CD14-positive monocyte (primary cell): ENCODE results near the gene PELI1. TPM values are rescaled to one million over a fixed set of nuclear protein-coding genes. Genes with fewer than 3 reads are reported as not detected.
"Not testable (repeated sequence)": the region's sequence is repeated elsewhere in the genome, so short reads cannot be mapped to it uniquely, and the experiment has no call there.

ENCODE experiments used
- DNase-seq, 3 donors: peaks; one replicate each; pipeline ENCODE4 v3.0.0-alpha.2; 2011 to 2022
- H2AFZ ChIP-seq: 2 replicates; pipeline ENCODE4 v1.6.0; 2012; ENCODE audit warnings: mild to moderate bottlenecking, low read depth, low read length, inconsistent platforms; ENCODE audit not compliant: insufficient read depth, poor library complexity, severe bottlenecking
- H3K27ac ChIP-seq, 2 donors: 1 replicate in 1 of 2; 2 replicates in 1 of 2; pipeline ENCODE4 v1.5.1; 2012 to 2013; ENCODE audit warnings: low read length in 2 of 2, control low read depth in 1 of 2, inconsistent platforms in 1 of 2, low read depth in 1 of 2, mild to moderate bottlenecking in 1 of 2
- H3K27me3 ChIP-seq, 2 donors: one replicate each; pipeline versions ENCODE4 v1.6.0 to v1.6.1; 2011 to 2013; ENCODE audit warnings: low read length in 2 of 2; ENCODE audit not compliant: control insufficient read depth in 2 of 2, insufficient read depth in 2 of 2
- H3K36me3 ChIP-seq, 2 donors: replicated peaks in 1 of 2; 1 replicate in 1 of 2; 2 replicates in 1 of 2; pipeline versions ENCODE4 v1.5.1 to v1.6.1; 2012 to 2013; ENCODE audit warnings: low read length in 2 of 2, control low read depth in 1 of 2, inconsistent platforms in 1 of 2, mild to moderate bottlenecking in 1 of 2; ENCODE audit not compliant: insufficient read depth in 2 of 2, control insufficient read depth in 1 of 2
- H3K4me1 ChIP-seq, 2 donors: 1 replicate in 1 of 2; 2 replicates in 1 of 2; pipeline versions ENCODE4 v1.5.1 to v1.6.1; 2012 to 2013; ENCODE audit warnings: low read length in 2 of 2, control low read depth in 1 of 2, inconsistent platforms in 1 of 2, mild to moderate bottlenecking in 1 of 2, moderate library complexity in 1 of 2; ENCODE audit not compliant: insufficient read depth in 2 of 2, control insufficient read depth in 1 of 2
- H3K4me2 ChIP-seq: replicated peaks from 2 replicates; pipeline ENCODE3; 2012; ENCODE audit warnings: low read length, moderate library complexity, mild to moderate bottlenecking; ENCODE audit not compliant: poor library complexity, severe bottlenecking; ENCODE audit errors: extremely low read depth
- H3K4me3 ChIP-seq, 3 experiments: fragments of 200-600 bp in 1 of 3; sonication (generic) in 1 of 3; replicated peaks in 1 of 3; 1 replicate in 2 of 3; 2 replicates in 1 of 3; pipeline ENCODE4 v1.5.1; 2011 to 2013; ENCODE audit warnings: low read length in 3 of 3, mild to moderate bottlenecking in 3 of 3, control low read depth in 2 of 3, low read depth in 2 of 3, inconsistent platforms in 1 of 3, moderate library complexity in 1 of 3
- H3K79me2 ChIP-seq: 2 replicates; pipeline ENCODE4 v1.6.0; 2012; ENCODE audit warnings: mild to moderate bottlenecking, control low read depth, inconsistent platforms, low read length, moderate library complexity; ENCODE audit not compliant: insufficient read depth
- H3K9ac ChIP-seq: 2 replicates; pipeline ENCODE4 v1.6.0; 2017; ENCODE audit warnings: low read length, mild to moderate bottlenecking; ENCODE audit not compliant: insufficient read depth, poor library complexity, severe bottlenecking
- H3K9me3 ChIP-seq, 2 donors: replicated peaks in 1 of 2; 1 replicate in 1 of 2; 2 replicates in 1 of 2; pipeline versions ENCODE4 v1.5.1 to v1.6.1; 2012 to 2013; ENCODE audit warnings: low read length in 2 of 2, control low read depth in 1 of 2; ENCODE audit not compliant: control insufficient read depth in 1 of 2, insufficient read depth in 1 of 2
- H4K20me1 ChIP-seq: 2 replicates; pipeline ENCODE4 v1.6.0; 2012; ENCODE audit warnings: mild to moderate bottlenecking, low read length, control low read depth, moderate library complexity; ENCODE audit not compliant: insufficient read depth
- H3K27ac Mint-ChIP-seq, 7 donors: one replicate each; pipeline ENCODE4 v1.8.0; 2020; ENCODE audit warnings: mild to moderate bottlenecking in 7 of 7, mixed read lengths in 7 of 7, moderate library complexity in 6 of 7, inconsistent platforms in 2 of 7
- H3K27me3 Mint-ChIP-seq, 3 donors: one replicate each; pipeline ENCODE4 v1.8.0; 2021 to 2022; ENCODE audit warnings: low read depth in 3 of 3, mild to moderate bottlenecking in 3 of 3, mixed read lengths in 3 of 3, moderate library complexity in 3 of 3, inconsistent platforms in 1 of 3
- H3K36me3 Mint-ChIP-seq, 2 donors: one replicate each; pipeline ENCODE4 v1.8.0; 2020; ENCODE audit warnings: mixed read lengths in 2 of 2, inconsistent platforms in 1 of 2, mild to moderate bottlenecking in 1 of 2
- H3K4me1 Mint-ChIP-seq: one replicate; pipeline ENCODE4 v1.8.0; 2020; ENCODE audit warnings: mild to moderate bottlenecking, mixed read lengths
- H3K4me3 Mint-ChIP-seq, 2 donors: one replicate each; pipeline ENCODE4 v1.8.0; 2020; ENCODE audit warnings: mild to moderate bottlenecking in 2 of 2, mixed read lengths in 2 of 2, moderate library complexity in 1 of 2
- H3K9me3 Mint-ChIP-seq, 7 donors: one replicate each; pipeline ENCODE4 v1.8.0; 2020 to 2022; ENCODE audit warnings: mixed read lengths in 7 of 7, mild to moderate bottlenecking in 6 of 7, moderate library complexity in 6 of 7, inconsistent platforms in 2 of 7
- WGBS: methylation state at CpG from one replicate; pipeline ENCODE4 v1.1.5; 2013; ENCODE audit warnings: missing lambda C conversion rate; ENCODE audit not compliant: insufficient coverage; 5-methylcytosine and 5-hydroxymethylcytosine counted together
- intact Hi-C, 2 donors: fragments of 100-400 bp; cut with micrococcal nuclease; formaldehyde crosslinking; loops; one replicate each; pipeline versions ENCODE4 v1.15.0 to v1.15.1; 2023
- polyA plus RNA-seq, 3 donors: library from polyadenylated mRNA; depleted of rRNA in 1 of 3; unstranded in 2 of 3; stranded (reverse) in 1 of 3; fragments of 300-500 nt in 2 of 3; fragments of >200 nt in 1 of 3; fragmentation: Illumina TruSeq in 2 of 3; gene quantifications; 1 replicate in 2 of 3; 2 replicates in 1 of 3; pipeline ENCODE4 v1.2.3, GENCODE V29; 2012 to 2021
- TF ChIP-seq, protein P1 (sequence below): fragments of 200-600 bp; IDR thresholded peaks from one replicate; pipeline ENCODE4 v1.8.0; 2022; ENCODE audit warnings: antibody characterized with exemption, mild to moderate bottlenecking

The PELI1 gene
- polyA plus RNA-seq, 3 donors, result 44.7 to 106 (median 53.6) TPM

GRCh38 chr2:64076828-64077227 is 67.4 kb downstream of the PELI1 start:
- WGBS, result 96% methylated on average over 6 of the region's 7 CpGs
- DNase-seq, H3K36me3 ChIP-seq, H3K4me3 ChIP-seq, H3K79me2 ChIP-seq, H3K27ac ChIP-seq, H2AFZ ChIP-seq, H3K9me3 Mint-ChIP-seq, H3K27ac Mint-ChIP-seq, H3K4me2 ChIP-seq, H3K9ac ChIP-seq, H3K4me1 Mint-ChIP-seq, H3K9me3 ChIP-seq, intact Hi-C loops, H3K36me3 Mint-ChIP-seq, H3K4me3 Mint-ChIP-seq, H3K27me3 Mint-ChIP-seq, H4K20me1 ChIP-seq, H3K27me3 ChIP-seq, H3K4me1 ChIP-seq: not testable (repeated sequence)

- H3K4me1 ChIP-seq, H2AFZ ChIP-seq, H3K4me3 Mint-ChIP-seq, H3K27ac Mint-ChIP-seq, intact Hi-C loops, H3K27me3 Mint-ChIP-seq, H3K9me3 Mint-ChIP-seq, H4K20me1 ChIP-seq, H3K36me3 ChIP-seq, H3K9ac ChIP-seq, H3K79me2 ChIP-seq, H3K4me3 ChIP-seq, H3K27ac ChIP-seq, H3K4me1 Mint-ChIP-seq, DNase-seq, H3K4me2 ChIP-seq, H3K36me3 Mint-ChIP-seq, H3K9me3 ChIP-seq, H3K27me3 ChIP-seq: not testable (repeated sequence)
- 96% methylated on average over 3 of the region's 6 CpGs for WGBS
These were observed 69.6 kb downstream of the PELI1 start for GRCh38 chr2:64074616-64075015.

DNA sequence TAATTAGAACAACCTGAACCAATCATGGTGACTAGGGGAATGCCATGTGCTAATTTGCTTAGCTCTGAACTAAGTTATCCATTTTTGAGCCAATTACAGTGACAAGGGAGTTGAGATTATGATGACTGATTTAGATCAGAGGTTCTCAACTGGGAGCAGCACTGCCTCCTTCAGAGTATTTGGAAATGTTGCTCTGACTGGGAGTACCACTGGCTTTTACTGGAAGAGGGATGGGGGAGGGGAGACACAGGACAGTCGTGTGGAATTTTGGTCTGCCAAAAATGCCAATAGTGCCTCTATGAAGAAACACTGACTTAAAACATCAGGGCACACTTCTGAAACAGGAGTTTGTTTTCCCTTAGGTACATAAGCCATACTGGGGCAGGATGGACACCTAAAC is 76.9 kb downstream of the PELI1 start:
- no peak overlapping the region for H2AFZ ChIP-seq
- H3K79me2 ChIP-seq, result no peaks in the 10 kb centered on the region
- H3K9me3 Mint-ChIP-seq, result no peaks in the 10 kb centered on the region
- H3K9ac ChIP-seq, result no peak overlapping the region
- peaks cover 0 to 2% (median 0%) of the 10 kb centered on the region in 3 donors for H3K27me3 Mint-ChIP-seq
- H3K4me1 Mint-ChIP-seq, result peaks cover 4% of the 10 kb centered on the region
- H4K20me1 ChIP-seq, result no peaks in the 10 kb centered on the region
- 80% methylated on average over 1 of the region's 1 CpG for WGBS
- no peaks in the 10 kb centered on the region for H3K36me3 ChIP-seq
- H3K36me3 Mint-ChIP-seq, result no peaks in the 10 kb centered on the region
- H3K4me3 Mint-ChIP-seq, result no peak overlapping the region
- TF ChIP-seq, protein P1, sequence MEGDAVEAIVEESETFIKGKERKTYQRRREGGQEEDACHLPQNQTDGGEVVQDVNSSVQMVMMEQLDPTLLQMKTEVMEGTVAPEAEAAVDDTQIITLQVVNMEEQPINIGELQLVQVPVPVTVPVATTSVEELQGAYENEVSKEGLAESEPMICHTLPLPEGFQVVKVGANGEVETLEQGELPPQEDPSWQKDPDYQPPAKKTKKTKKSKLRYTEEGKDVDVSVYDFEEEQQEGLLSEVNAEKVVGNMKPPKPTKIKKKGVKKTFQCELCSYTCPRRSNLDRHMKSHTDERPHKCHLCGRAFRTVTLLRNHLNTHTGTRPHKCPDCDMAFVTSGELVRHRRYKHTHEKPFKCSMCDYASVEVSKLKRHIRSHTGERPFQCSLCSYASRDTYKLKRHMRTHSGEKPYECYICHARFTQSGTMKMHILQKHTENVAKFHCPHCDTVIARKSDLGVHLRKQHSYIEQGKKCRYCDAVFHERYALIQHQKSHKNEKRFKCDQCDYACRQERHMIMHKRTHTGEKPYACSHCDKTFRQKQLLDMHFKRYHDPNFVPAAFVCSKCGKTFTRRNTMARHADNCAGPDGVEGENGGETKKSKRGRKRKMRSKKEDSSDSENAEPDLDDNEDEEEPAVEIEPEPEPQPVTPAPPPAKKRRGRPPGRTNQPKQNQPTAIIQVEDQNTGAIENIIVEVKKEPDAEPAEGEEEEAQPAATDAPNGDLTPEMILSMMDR, result no peak
- no peak overlapping the region for H3K4me3 ChIP-seq
- no peak overlapping the region for H3K27ac Mint-ChIP-seq
- no peaks in the 10 kb centered on the region for H3K27me3 ChIP-seq
- no peaks in the 10 kb centered on the region for H3K9me3 ChIP-seq
- no peak overlapping the region for H3K27ac ChIP-seq
- H3K4me1 ChIP-seq, result no peaks in the 10 kb centered on the region
- no peak for DNase-seq
- no peak overlapping the region for H3K4me2 ChIP-seq
- intact Hi-C loops, result no loop called here
